GM23248 (cell line): ENCODE results near the gene CFAP210.

Experiments used
- EZH2 ChIP-seq: fragments of 200-600 bp; sonication (generic); IDR thresholded peaks from 2 replicates; pipeline ENCODE4 v1.6.1; 2018; ENCODE audit warnings: antibody characterized with exemption, mild to moderate bottlenecking; ENCODE audit not compliant: insufficient read depth, poor library complexity, severe bottlenecking
- EZH2phosphoT487 ChIP-seq: fragments of 200-600 bp; sonication (generic); IDR thresholded peaks from 2 replicates; pipeline ENCODE4 v1.6.1; 2018; ENCODE audit warnings: antibody characterized with exemption, moderate library complexity, mild to moderate bottlenecking, low read depth; ENCODE audit not compliant: insufficient read depth

GRCh38 chr2:169739351-169739750 lies 45.1 kb upstream of the CFAP210 start:
- TF ChIP-seq EZH2phosphoT487 (no peak), EZH2 (no peak)
